ENCODE data around the gene PSG1. TPM values are rescaled to one million over a fixed set of nuclear protein-coding genes. Genes with fewer than 3 reads are reported as not detected.
"Not testable (repeated sequence)": the region's sequence is repeated elsewhere in the genome, so short reads cannot be mapped to it uniquely, and the experiment has no call there.

PSG1 gene
- total RNA-seq, 1 donor from 2014 or later: not detected

- ATAC-seq: not testable (repeated sequence)
These were observed 1.1 kb upstream of the PSG1 start for GRCh38 chr19:42880621-42881020.

- not testable (repeated sequence) for ATAC-seq
These were observed 2.9 kb downstream of the PSG1 start for GRCh38 chr19:42876596-42876995.

- ATAC-seq: not testable (repeated sequence)
These were observed 3.6 kb downstream of the PSG1 start for GRCh38 chr19:42875881-42876280.

- ATAC-seq: peak; percentile 74
These were observed 4.4 kb downstream of the PSG1 start for GRCh38 chr19:42874901-42875813.

- not testable (repeated sequence) for ATAC-seq
These were observed 5.4 kb downstream of the PSG1 start for GRCh38 chr19:42874136-42874535.

- no peak for ATAC-seq
These were observed 6.9 kb downstream of the PSG1 start for GRCh38 chr19:42872608-42873007.

GRCh38 chr19:42857544-42857867, 22.0 kb downstream of the PSG1 start:
- no peak for ATAC-seq

- ATAC-seq: not testable (repeated sequence)
These were observed 22.5 kb downstream of the PSG1 start for GRCh38 chr19:42856866-42857543.

GRCh38 chr19:42854745-42855144, 24.8 kb downstream of the PSG1 start:
- ATAC-seq: not testable (repeated sequence)

- ATAC-seq: not testable (repeated sequence)
These were observed 26.3 kb downstream of the PSG1 start for GRCh38 chr19:42853231-42853630.

GRCh38 chr19:42852821-42853220, 26.7 kb downstream of the PSG1 start:
- not testable (repeated sequence) for ATAC-seq

GRCh38 chr19:42851718-42852280, 27.7 kb downstream of the PSG1 start:
- not testable (repeated sequence) for ATAC-seq

GRCh38 chr19:42850981-42851717, 28.4 kb downstream of the PSG1 start:
- peak; percentile 68 for ATAC-seq

- ATAC-seq: no peak
These were observed 32.9 kb downstream of the PSG1 start for GRCh38 chr19:42846597-42846996.

- not testable (repeated sequence) for ATAC-seq
These were observed 35.9 kb downstream of the PSG1 start for GRCh38 chr19:42843631-42844030.

- not testable (repeated sequence) for ATAC-seq
These were observed 46.6 kb downstream of the PSG1 start for GRCh38 chr19:42832746-42833442.

- ATAC-seq: not testable (repeated sequence)
These were observed 47.4 kb downstream of the PSG1 start for GRCh38 chr19:42832023-42832680.

- no peak for ATAC-seq
These were observed 48.1 kb downstream of the PSG1 start for GRCh38 chr19:42831221-42832019.

- not testable (repeated sequence) for ATAC-seq
These were observed 58.1 kb downstream of the PSG1 start for GRCh38 chr19:42821306-42821977.

Measured in esophagus mucosa (tissue), 1 donor.